Ovary (tissue), 1 donor: ENCODE measurements around the gene FAM156B.

Experiments
- EP300 ChIP-seq: sonication (generic); formaldehyde crosslinking; IDR thresholded peaks from one replicate; pipeline ENCODE4 v1.6.1; 2017; ENCODE audit warnings: antibody characterized with exemption
- POLR2A ChIP-seq: fragments of 450-650 bp; IDR thresholded peaks from one replicate; pipeline ENCODE4 v1.6.1; 2017; ENCODE audit warnings: antibody characterized with exemption, mild to moderate bottlenecking, moderate library complexity

GRCh38 chrX:52933213-52933612, 36.1 kb downstream of the FAM156B start:
- TF ChIP-seq EP300 (no peak), POLR2A (no peak)
